ENCODE results near the gene ATL3. TPM values are rescaled to one million over a fixed set of nuclear protein-coding genes. Genes with fewer than 3 reads are reported as not detected.
A peak's percentile ranks its signal among the peaks of the same experiment; 100 is the strongest.

Gene ATL3
- total and polyA plus RNA-seq, 2 donors (not counting 1 experiment from before 2014, with no cell fraction given), result 111 to 147 TPM

- Histone ChIP-seq H3K9ac (ENCODE audit: insufficient read depth, low read length) (peak overlapping the region; percentile 70), H4K20me1 (ENCODE audit: control insufficient read depth, extremely low read depth, insufficient read depth, low read length) (no peaks in the 10 kb centered on the region), H3K27me3 (ENCODE audit: control insufficient read depth, insufficient read depth, low read length) (no peaks in the 10 kb centered on the region), H3K36me3 (ENCODE audit: control insufficient read depth, insufficient read depth, low read length) (no peaks in the 10 kb centered on the region), H2AFZ (ENCODE audit: low read length) (no peak overlapping the region), H3K79me2 (ENCODE audit: control insufficient read depth, insufficient read depth, low read length) (peaks cover 52% of the 10 kb centered on the region), H3K4me2 (ENCODE audit: extremely low read depth, insufficient read depth, low read length) (peak overlapping the region; percentile 88), H3K27ac (ENCODE audit: insufficient read depth, low read length) (peak overlapping the region; percentile 53), H3K4me3 (replicated peaks in 1 of 4; ENCODE audit: control extremely low read depth in 1 of 4, insufficient read depth in 1 of 4, low read depth in 3 of 4, low read length in 4 of 4) (peak overlapping the region; percentile 74 to 95 (median 80)), H3K9me3 (ENCODE audit: control insufficient read depth, insufficient read depth, low read depth, low read length) (no peaks in the 10 kb centered on the region), H3K4me1 (ENCODE audit: control insufficient read depth, extremely low read depth, insufficient read depth, low read length) (peaks cover 6% of the 10 kb centered on the region)
- TF ChIP-seq EZH2 (IDR thresholded peaks at IDR 0.05; ENCODE audit: low read length, missing control alignments) (no peak), CTCF (conservative IDR thresholded peaks at IDR 0.05 in 1 of 2, IDR thresholded peaks at IDR 0.05 in 1 of 2; ENCODE audit: low read depth in 1 of 2, low read length in 2 of 2) (no peak)
- DNase-seq (ENCODE audit: low read depth in 2 of 2), result peak in 1 of 2 donors; percentile 32
Observed at GRCh38 chr11:63682066-63683021, 11.2 kb upstream of the ATL3 start.

GRCh38 chr11:63681321-63682065, 10.3 kb upstream of the ATL3 start, which contains the start of gene RTN3:
Gene RTN3 (plus strand): TSS chr11:63681500. CDS start chr11:63681637, 137 bp downstream.
- Histone ChIP-seq H3K27me3 (ENCODE audit: control insufficient read depth, insufficient read depth, low read length) (no peaks in the 10 kb centered on the region), H3K9ac (ENCODE audit: insufficient read depth, low read length) (peak within 1 kb of the TSS; percentile 70)
- TF ChIP-seq CTCF (conservative IDR thresholded peaks at IDR 0.05 in 1 of 2, IDR thresholded peaks at IDR 0.05 in 1 of 2; ENCODE audit: low read depth in 1 of 2, low read length in 2 of 2) (no peak), EZH2 (IDR thresholded peaks at IDR 0.05; ENCODE audit: low read length, missing control alignments) (no peak)

GRCh38 chr11:63680834-63681320, 9.7 kb upstream of the ATL3 start:
- Histone ChIP-seq H2AFZ (ENCODE audit: low read length) (peak overlapping the region; percentile 38), H3K4me3 (replicated peaks in 1 of 4; ENCODE audit: control extremely low read depth in 1 of 4, insufficient read depth in 1 of 4, low read depth in 3 of 4, low read length in 4 of 4) (peak overlapping the region; percentile 8 to 95 (median 30)), H3K9me3 (ENCODE audit: control insufficient read depth, insufficient read depth, low read depth, low read length) (no peaks in the 10 kb centered on the region), H4K20me1 (ENCODE audit: control insufficient read depth, extremely low read depth, insufficient read depth, low read length) (no peaks in the 10 kb centered on the region), H3K27ac (ENCODE audit: insufficient read depth, low read length) (no peak overlapping the region), H3K79me2 (ENCODE audit: control insufficient read depth, insufficient read depth, low read length) (peaks cover 41% of the 10 kb centered on the region), H3K4me2 (ENCODE audit: extremely low read depth, insufficient read depth, low read length) (peak overlapping the region; percentile 36), H3K9ac (ENCODE audit: insufficient read depth, low read length) (no peak overlapping the region), H3K27me3 (ENCODE audit: control insufficient read depth, insufficient read depth, low read length) (no peaks in the 10 kb centered on the region), H3K4me1 (ENCODE audit: control insufficient read depth, extremely low read depth, insufficient read depth, low read length) (peaks cover 4% of the 10 kb centered on the region), H3K36me3 (ENCODE audit: control insufficient read depth, insufficient read depth, low read length) (no peaks in the 10 kb centered on the region)
- TF ChIP-seq CTCF (conservative IDR thresholded peaks at IDR 0.05 in 1 of 2, IDR thresholded peaks at IDR 0.05 in 1 of 2; ENCODE audit: low read depth in 1 of 2, low read length in 2 of 2), result no peak
- TF ChIP-seq EZH2 (IDR thresholded peaks at IDR 0.05; ENCODE audit: low read length, missing control alignments), result no peak
- peak in 1 of 2 donors; percentile 32 for DNase-seq (ENCODE audit: low read depth in 2 of 2)

More at GRCh38 chr11:63681321-63682065, 10.3 kb upstream of the ATL3 start, which contains the start of gene RTN3:
- Histone ChIP-seq H3K4me2 (ENCODE audit: extremely low read depth, insufficient read depth, low read length) (peak within 1 kb of the TSS; percentile 88), H3K4me1 (ENCODE audit: control insufficient read depth, extremely low read depth, insufficient read depth, low read length) (peaks cover 4% of the 10 kb centered on the region), H3K4me3 (replicated peaks in 1 of 4; ENCODE audit: control extremely low read depth in 1 of 4, insufficient read depth in 1 of 4, low read depth in 3 of 4, low read length in 4 of 4) (peak within 1 kb of the TSS; percentile 74 to 95 (median 80)), H3K9me3 (ENCODE audit: control insufficient read depth, insufficient read depth, low read depth, low read length) (no peaks in the 10 kb centered on the region), H2AFZ (ENCODE audit: low read length) (peak within 1 kb of the TSS; percentile 60), H3K79me2 (ENCODE audit: control insufficient read depth, insufficient read depth, low read length) (peaks cover 45% of the 10 kb centered on the region), H3K36me3 (ENCODE audit: control insufficient read depth, insufficient read depth, low read length) (no peaks in the 10 kb centered on the region), H4K20me1 (ENCODE audit: control insufficient read depth, extremely low read depth, insufficient read depth, low read length) (no peaks in the 10 kb centered on the region), H3K27ac (ENCODE audit: insufficient read depth, low read length) (peak within 1 kb of the TSS; percentile 53)
- peak; percentile 96 to 98 for DNase-seq (ENCODE audit: low read depth in 2 of 2)
